Gastrocnemius medialis (tissue), 4 donors: ENCODE results near the gene KIF16B.

Experiments used
- POLR2A ChIP-seq, 2 donors: fragments of 450-650 bp; IDR thresholded peaks; one replicate each; pipeline ENCODE4 v1.6.1; 2017; ENCODE audit warnings: antibody characterized with exemption in 2 of 2, mild to moderate bottlenecking in 2 of 2, moderate library complexity in 2 of 2
- TF ChIP-seq, protein P1 (sequence below), 5 experiments: fragments of 450-650 bp in 3 of 5; fragments of 200-600 bp in 2 of 5; sonication (generic) in 2 of 5; IDR thresholded peaks in 4 of 5; conservative IDR thresholded peaks in 1 of 5; 1 replicate in 4 of 5; 2 replicates in 1 of 5; pipeline ENCODE4 v1.5.1; 2016 to 2019; ENCODE audit warnings: antibody characterized with exemption in 5 of 5, mild to moderate bottlenecking in 3 of 5, moderate library complexity in 3 of 5

DNA sequence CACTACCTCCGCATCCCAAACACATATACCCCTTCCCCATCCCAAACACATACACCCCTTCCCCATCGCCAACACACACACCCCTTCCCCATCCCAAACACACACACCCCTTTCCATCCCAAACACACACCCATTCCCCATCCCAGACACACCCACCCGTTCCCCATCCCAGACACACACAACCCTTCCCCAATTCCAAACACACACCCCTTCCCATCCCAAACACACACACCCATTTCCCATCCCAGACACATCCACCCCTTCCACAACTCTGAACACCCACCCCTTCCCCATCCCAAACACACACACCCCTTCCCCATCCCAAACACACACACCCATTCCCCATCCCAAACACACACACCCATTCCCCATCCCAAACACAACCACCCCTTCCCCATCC is 314.5 kb downstream of the KIF16B start:
- no peak for TF ChIP-seq POLR2A (IDR thresholded peaks at IDR 0.05)
- TF ChIP-seq, protein P1, sequence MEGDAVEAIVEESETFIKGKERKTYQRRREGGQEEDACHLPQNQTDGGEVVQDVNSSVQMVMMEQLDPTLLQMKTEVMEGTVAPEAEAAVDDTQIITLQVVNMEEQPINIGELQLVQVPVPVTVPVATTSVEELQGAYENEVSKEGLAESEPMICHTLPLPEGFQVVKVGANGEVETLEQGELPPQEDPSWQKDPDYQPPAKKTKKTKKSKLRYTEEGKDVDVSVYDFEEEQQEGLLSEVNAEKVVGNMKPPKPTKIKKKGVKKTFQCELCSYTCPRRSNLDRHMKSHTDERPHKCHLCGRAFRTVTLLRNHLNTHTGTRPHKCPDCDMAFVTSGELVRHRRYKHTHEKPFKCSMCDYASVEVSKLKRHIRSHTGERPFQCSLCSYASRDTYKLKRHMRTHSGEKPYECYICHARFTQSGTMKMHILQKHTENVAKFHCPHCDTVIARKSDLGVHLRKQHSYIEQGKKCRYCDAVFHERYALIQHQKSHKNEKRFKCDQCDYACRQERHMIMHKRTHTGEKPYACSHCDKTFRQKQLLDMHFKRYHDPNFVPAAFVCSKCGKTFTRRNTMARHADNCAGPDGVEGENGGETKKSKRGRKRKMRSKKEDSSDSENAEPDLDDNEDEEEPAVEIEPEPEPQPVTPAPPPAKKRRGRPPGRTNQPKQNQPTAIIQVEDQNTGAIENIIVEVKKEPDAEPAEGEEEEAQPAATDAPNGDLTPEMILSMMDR (IDR thresholded peaks at IDR 0.05 in 4 of 5, conservative IDR thresholded peaks at IDR 0.05 in 1 of 5), result no peak
